ENCODE measurements around the gene C3orf20.

Gene C3orf20

DNA sequence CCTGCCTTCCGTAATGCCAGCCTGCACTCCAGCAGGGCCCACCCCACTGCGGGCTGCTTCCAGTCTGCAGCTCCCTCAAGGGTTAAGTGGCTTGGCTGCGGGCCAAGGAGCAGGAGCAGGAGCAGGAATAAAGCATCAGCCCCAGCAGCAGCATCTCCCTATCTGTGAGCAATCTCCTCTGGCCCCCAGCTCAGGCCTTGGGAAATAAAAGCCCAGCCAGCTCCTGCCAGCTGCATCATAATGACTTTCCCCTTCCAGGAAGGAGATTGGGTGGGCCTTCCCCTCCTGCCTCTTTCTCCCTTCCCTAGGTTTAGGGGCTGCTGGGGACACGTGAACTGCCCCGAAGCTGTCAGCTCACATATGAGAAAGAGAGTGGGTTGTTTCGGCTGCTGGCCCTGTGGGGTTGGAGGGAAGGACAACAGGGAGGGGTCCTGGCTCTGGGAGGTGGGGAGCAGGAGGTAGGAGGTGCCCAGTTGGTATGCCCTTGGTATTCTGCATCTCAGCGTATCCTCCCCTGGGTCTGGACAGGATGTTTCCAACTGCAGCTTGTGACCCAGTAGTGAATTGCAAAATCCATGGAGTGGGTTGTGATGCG, 109.2 kb downstream of the C3orf20 start:
- no peak overlapping the region for H3K9ac ChIP-seq (ENCODE audit: low read length)
- peaks cover 11% of the 10 kb centered on the region for H3K4me1 ChIP-seq (ENCODE audit: control insufficient read depth, low read depth, low read length)
- no peak overlapping the region for H3K27ac ChIP-seq (ENCODE audit: low read length)
- H3K4me3 ChIP-seq (ENCODE audit: low read length) = no peak overlapping the region
- H3K27me3 ChIP-seq (ENCODE audit: control insufficient read depth, insufficient read depth, low read length) = no peaks in the 10 kb centered on the region
- H3K9me3 ChIP-seq (ENCODE audit: control insufficient read depth, low read depth, low read length) = no peaks in the 10 kb centered on the region
- no peaks in the 10 kb centered on the region for H3K36me3 ChIP-seq (ENCODE audit: control insufficient read depth, low read depth, low read length)

GRCh38 chr3:14785207-14786155, 110.5 kb downstream of the C3orf20 start:
- H3K4me1 ChIP-seq (ENCODE audit: control insufficient read depth, low read depth, low read length) = peaks cover 11% of the 10 kb centered on the region
- no peaks in the 10 kb centered on the region for H3K27me3 ChIP-seq (ENCODE audit: control insufficient read depth, insufficient read depth, low read length)
- no peak overlapping the region for H3K27ac ChIP-seq (ENCODE audit: low read length)

DNA sequence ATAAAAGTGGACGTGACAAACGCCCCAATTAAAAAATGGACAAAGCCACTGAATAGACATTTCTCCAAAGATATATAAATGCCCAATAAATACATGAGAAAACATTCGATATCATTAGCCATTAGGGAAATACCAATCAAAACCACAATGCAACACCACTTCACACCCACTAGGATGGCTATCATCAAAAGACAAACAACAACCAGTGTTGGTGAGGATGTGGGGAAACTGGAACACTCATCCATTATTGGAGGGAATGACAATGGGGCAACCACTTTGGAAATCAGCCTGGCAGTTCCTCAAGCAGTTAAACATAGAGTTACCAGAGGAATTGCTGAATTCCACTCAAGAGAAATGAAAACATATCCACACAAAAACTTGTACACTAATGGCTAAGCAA, 111.4 kb downstream of the C3orf20 start:
- H3K27ac ChIP-seq (ENCODE audit: low read length) = no peak overlapping the region
- no peak overlapping the region for H3K9ac ChIP-seq (ENCODE audit: low read length)
- H3K9me3 ChIP-seq (ENCODE audit: control insufficient read depth, low read depth, low read length) = no peaks in the 10 kb centered on the region
- no peaks in the 10 kb centered on the region for H3K27me3 ChIP-seq (ENCODE audit: control insufficient read depth, insufficient read depth, low read length)
- H3K4me3 ChIP-seq (ENCODE audit: low read length) = no peak overlapping the region
- H3K4me1 ChIP-seq (ENCODE audit: control insufficient read depth, low read depth, low read length) = peaks cover 11% of the 10 kb centered on the region
- H3K36me3 ChIP-seq (ENCODE audit: control insufficient read depth, low read depth, low read length) = no peaks in the 10 kb centered on the region

More at GRCh38 chr3:14785207-14786155, 110.5 kb downstream of the C3orf20 start:
- no peaks in the 10 kb centered on the region for H3K9me3 ChIP-seq (ENCODE audit: control insufficient read depth, low read depth, low read length)
- no peaks in the 10 kb centered on the region for H3K36me3 ChIP-seq (ENCODE audit: control insufficient read depth, low read depth, low read length)
- no peak overlapping the region for H3K4me3 ChIP-seq (ENCODE audit: low read length)
- H3K9ac ChIP-seq (ENCODE audit: low read length) = no peak overlapping the region

GRCh38 chr3:14787630-14788029, 112.7 kb downstream of the C3orf20 start:
- peaks cover 11% of the 10 kb centered on the region for H3K4me1 ChIP-seq (ENCODE audit: control insufficient read depth, low read depth, low read length)
- H3K27ac ChIP-seq (ENCODE audit: low read length) = no peak overlapping the region
- H3K27me3 ChIP-seq (ENCODE audit: control insufficient read depth, insufficient read depth, low read length) = no peaks in the 10 kb centered on the region
- H3K4me3 ChIP-seq (ENCODE audit: low read length) = no peak overlapping the region
- H3K36me3 ChIP-seq (ENCODE audit: control insufficient read depth, low read depth, low read length) = no peaks in the 10 kb centered on the region
- H3K9me3 ChIP-seq (ENCODE audit: control insufficient read depth, low read depth, low read length) = no peaks in the 10 kb centered on the region
- H3K9ac ChIP-seq (ENCODE audit: low read length) = no peak overlapping the region

- no peaks in the 10 kb centered on the region for H3K27me3 ChIP-seq (ENCODE audit: control insufficient read depth, insufficient read depth, low read length)
- H3K27ac ChIP-seq (ENCODE audit: low read length) = no peak overlapping the region
- H3K9me3 ChIP-seq (ENCODE audit: control insufficient read depth, low read depth, low read length) = no peaks in the 10 kb centered on the region
- no peak overlapping the region for H3K9ac ChIP-seq (ENCODE audit: low read length)
- no peak overlapping the region for H3K4me3 ChIP-seq (ENCODE audit: low read length)
- no peaks in the 10 kb centered on the region for H3K36me3 ChIP-seq (ENCODE audit: control insufficient read depth, low read depth, low read length)
- H3K4me1 ChIP-seq (ENCODE audit: control insufficient read depth, low read depth, low read length) = peaks cover 8% of the 10 kb centered on the region
Measured at GRCh38 chr3:14788644-14789043, 113.7 kb downstream of the C3orf20 start.

DNA sequence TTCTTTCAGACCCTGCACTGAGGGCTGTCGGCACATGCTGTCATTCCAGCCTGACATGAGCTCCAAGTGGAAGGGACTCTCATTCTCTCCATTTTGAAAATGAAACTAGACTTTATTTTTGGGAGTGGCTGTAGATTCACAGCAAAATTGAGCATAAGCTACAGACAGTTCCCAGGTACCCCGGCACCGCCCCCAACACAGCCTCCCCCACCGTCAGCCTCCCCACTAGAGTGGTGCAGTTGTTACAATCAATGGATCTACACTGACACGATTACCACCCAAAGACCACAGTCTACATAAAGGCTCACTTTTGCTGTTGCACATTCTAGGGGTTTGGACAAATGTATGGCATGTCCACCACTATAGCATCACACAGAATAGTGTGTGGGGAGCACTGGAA, 114.3 kb downstream of the C3orf20 start:
- H3K27ac ChIP-seq (ENCODE audit: low read length) = no peak overlapping the region
- H3K9me3 ChIP-seq (ENCODE audit: control insufficient read depth, low read depth, low read length) = no peaks in the 10 kb centered on the region
- H3K4me3 ChIP-seq (ENCODE audit: low read length) = no peak overlapping the region
- H3K36me3 ChIP-seq (ENCODE audit: control insufficient read depth, low read depth, low read length) = no peaks in the 10 kb centered on the region
- no peak overlapping the region for H3K9ac ChIP-seq (ENCODE audit: low read length)
- H3K27me3 ChIP-seq (ENCODE audit: control insufficient read depth, insufficient read depth, low read length) = no peaks in the 10 kb centered on the region
- peaks cover 3% of the 10 kb centered on the region for H3K4me1 ChIP-seq (ENCODE audit: control insufficient read depth, low read depth, low read length)

DNA sequence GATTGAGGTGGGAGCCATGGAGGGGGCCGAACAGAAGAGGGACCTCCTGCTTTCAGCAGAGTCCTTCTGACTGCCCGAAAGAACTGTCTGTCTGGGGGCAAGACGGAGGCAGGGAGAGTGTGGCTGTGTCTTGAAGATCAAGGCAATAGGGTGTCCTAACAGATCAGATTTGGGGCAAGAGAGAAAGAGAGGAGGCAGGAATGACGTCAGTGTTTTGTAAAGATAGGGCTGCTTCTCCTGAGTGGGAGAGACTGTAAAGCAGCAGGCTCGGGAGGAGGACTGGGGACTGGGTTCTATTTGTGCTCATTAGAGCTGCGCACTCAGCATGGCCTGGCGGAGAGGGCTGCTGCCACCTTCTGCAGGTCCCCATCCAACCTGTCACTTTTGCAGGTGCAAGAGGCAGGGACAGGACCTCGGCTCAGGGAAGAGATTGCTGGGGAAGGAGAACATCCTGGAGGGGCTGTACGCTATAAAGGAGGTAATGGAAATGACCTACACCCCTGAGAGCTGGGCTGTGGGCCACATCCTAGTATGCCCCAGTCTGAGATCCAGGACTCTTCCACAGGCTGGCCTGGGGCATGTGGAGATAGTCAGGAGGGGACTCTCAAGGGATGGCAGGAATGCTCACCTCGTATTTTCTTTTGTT, 114.8 kb downstream of the C3orf20 start:
- Histone ChIP-seq H3K4me3 (ENCODE audit: low read length) (no peak overlapping the region), H3K9ac (ENCODE audit: low read length) (no peak overlapping the region), H3K9me3 (ENCODE audit: control insufficient read depth, low read depth, low read length) (no peaks in the 10 kb centered on the region), H3K27ac (ENCODE audit: low read length) (no peak overlapping the region), H3K36me3 (ENCODE audit: control insufficient read depth, low read depth, low read length) (no peaks in the 10 kb centered on the region), H3K27me3 (ENCODE audit: control insufficient read depth, insufficient read depth, low read length) (no peaks in the 10 kb centered on the region), H3K4me1 (ENCODE audit: control insufficient read depth, low read depth, low read length) (no peaks in the 10 kb centered on the region)

DNA sequence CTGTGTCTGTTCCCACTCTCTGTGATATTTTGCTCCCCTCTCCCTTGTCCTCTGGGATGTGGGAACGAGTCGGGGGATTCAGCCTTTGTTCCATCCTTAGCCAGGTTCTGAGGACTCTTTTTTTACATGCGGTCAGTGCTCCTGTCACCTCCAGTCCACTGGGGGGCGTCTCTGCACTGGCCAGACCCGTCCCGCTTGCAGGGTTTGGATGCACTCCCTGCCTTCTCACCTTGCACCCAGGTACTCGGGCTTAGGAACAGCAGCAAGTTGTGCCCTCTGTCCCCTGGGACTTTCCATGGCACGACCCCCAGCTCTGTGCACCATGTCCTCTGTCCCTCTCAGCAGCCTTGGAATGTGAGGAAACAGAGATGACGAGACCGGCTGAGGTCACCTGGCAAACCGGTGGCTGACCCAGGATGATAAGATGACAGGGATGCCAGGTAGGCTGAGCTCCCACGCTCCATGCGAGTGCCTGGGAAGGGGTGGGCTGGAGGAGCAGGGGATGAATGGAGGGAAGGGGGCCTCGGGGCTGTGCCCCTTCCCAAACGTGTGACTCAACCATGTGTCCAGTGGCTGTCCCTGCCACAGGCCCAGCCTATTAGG, 116.5 kb downstream of the C3orf20 start:
- no peaks in the 10 kb centered on the region for H3K4me1 ChIP-seq (ENCODE audit: control insufficient read depth, low read depth, low read length)
- no peak overlapping the region for H3K4me3 ChIP-seq (ENCODE audit: low read length)
- H3K36me3 ChIP-seq (ENCODE audit: control insufficient read depth, low read depth, low read length) = no peaks in the 10 kb centered on the region
- H3K9me3 ChIP-seq (ENCODE audit: control insufficient read depth, low read depth, low read length) = no peaks in the 10 kb centered on the region
- no peak overlapping the region for H3K27ac ChIP-seq (ENCODE audit: low read length)
- H3K27me3 ChIP-seq (ENCODE audit: control insufficient read depth, insufficient read depth, low read length) = no peaks in the 10 kb centered on the region
- no peak overlapping the region for H3K9ac ChIP-seq (ENCODE audit: low read length)

- Histone ChIP-seq H3K4me3 (ENCODE audit: low read length) (no peak overlapping the region), H3K9ac (ENCODE audit: low read length) (no peak overlapping the region), H3K27me3 (ENCODE audit: control insufficient read depth, insufficient read depth, low read length) (no peaks in the 10 kb centered on the region), H3K36me3 (ENCODE audit: control insufficient read depth, low read depth, low read length) (no peaks in the 10 kb centered on the region), H3K9me3 (ENCODE audit: control insufficient read depth, low read depth, low read length) (no peaks in the 10 kb centered on the region), H3K27ac (ENCODE audit: low read length) (no peak overlapping the region), H3K4me1 (ENCODE audit: control insufficient read depth, low read depth, low read length) (no peaks in the 10 kb centered on the region)
Measured at GRCh38 chr3:14792691-14793121, 117.8 kb downstream of the C3orf20 start.

DNA sequence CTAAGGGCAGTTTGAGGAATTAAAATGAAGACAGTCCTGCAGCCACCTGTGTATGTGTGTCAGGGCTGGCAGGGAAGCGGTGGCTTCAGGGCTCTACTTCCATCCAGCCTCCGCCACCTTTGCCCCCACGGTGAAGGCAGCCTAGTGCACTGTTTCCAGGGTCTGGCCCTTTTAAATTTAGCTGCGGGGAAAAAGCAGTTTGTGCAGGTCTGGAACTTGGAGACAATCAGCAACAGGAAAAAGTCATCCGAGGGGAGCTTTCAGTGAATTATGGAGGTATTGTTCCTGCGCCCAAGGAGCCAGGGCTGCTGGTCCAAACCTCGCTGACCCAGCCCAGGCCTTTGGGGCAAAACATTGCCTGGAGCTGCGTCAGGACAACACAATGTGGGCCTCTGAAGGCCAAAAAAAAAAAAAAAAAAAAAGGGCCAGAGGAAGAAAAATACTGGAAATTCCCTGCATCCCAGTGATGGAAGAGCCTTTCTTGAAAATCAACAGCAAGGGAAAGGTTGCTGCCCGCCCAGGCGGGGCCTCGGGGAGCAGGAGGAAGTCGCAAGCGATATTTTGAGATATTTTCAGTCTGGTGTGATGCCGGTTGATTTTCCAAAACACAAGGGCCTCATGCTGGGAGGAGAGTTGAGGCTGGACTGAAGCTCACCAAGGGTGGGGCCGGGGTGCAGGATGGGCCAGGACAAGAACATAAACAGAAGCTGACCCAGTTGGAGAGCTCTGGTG, 118.4 kb downstream of the C3orf20 start:
- no peaks in the 10 kb centered on the region for H3K36me3 ChIP-seq (ENCODE audit: control insufficient read depth, low read depth, low read length)
- H3K27ac ChIP-seq (ENCODE audit: low read length) = no peak overlapping the region
- no peak overlapping the region for H3K9ac ChIP-seq (ENCODE audit: low read length)
- no peak overlapping the region for H3K4me3 ChIP-seq (ENCODE audit: low read length)
- no peaks in the 10 kb centered on the region for H3K27me3 ChIP-seq (ENCODE audit: control insufficient read depth, insufficient read depth, low read length)
- H3K9me3 ChIP-seq (ENCODE audit: control insufficient read depth, low read depth, low read length) = no peaks in the 10 kb centered on the region
- no peaks in the 10 kb centered on the region for H3K4me1 ChIP-seq (ENCODE audit: control insufficient read depth, low read depth, low read length)

- Histone ChIP-seq H3K36me3 (ENCODE audit: control insufficient read depth, low read depth, low read length) (no peaks in the 10 kb centered on the region), H3K27ac (ENCODE audit: low read length) (no peak overlapping the region), H3K9ac (ENCODE audit: low read length) (no peak overlapping the region)
Measured at GRCh38 chr3:14793858-14794234, 118.9 kb downstream of the C3orf20 start.

More at GRCh38 chr3:14793858-14794234, 118.9 kb downstream of the C3orf20 start:
- Histone ChIP-seq H3K4me3 (ENCODE audit: low read length) (no peak overlapping the region), H3K9me3 (ENCODE audit: control insufficient read depth, low read depth, low read length) (no peaks in the 10 kb centered on the region), H3K27me3 (ENCODE audit: control insufficient read depth, insufficient read depth, low read length) (no peaks in the 10 kb centered on the region), H3K4me1 (ENCODE audit: control insufficient read depth, low read depth, low read length) (no peaks in the 10 kb centered on the region)

All from iPS-18a (cell line).